Glomerular endothelial cell (primary cell): Measurements from ENCODE around the gene ZFYVE21. TPM values are rescaled to one million over a fixed set of nuclear protein-coding genes. Genes with fewer than 3 reads are reported as not detected.

Experiments
- DNase-seq: peaks from one replicate; pipeline ENCODE4 v3.0.0-alpha.2; 2011; ENCODE audit warnings: low read depth, low spot score; ENCODE audit errors: extremely low read depth
- total RNA-seq: library from RNA; depleted of rRNA; stranded (reverse); fragments of >200 nt; gene quantifications from 2 replicates; pipeline ENCODE4 v1.2.3, GENCODE V29; 2015

Gene ZFYVE21
- total RNA-seq, 1 donor from 2014 or later = 121 TPM

- no peak for DNase-seq
Observed at GRCh38 chr14:103735439-103735814, 19.8 kb downstream of the ZFYVE21 start.

- no peak for DNase-seq
Observed at GRCh38 chr14:103735815-103736545, 20.4 kb downstream of the ZFYVE21 start.

GRCh38 chr14:103736546-103737431 lies 21.2 kb downstream of the ZFYVE21 start:
- DNase-seq = no peak

GRCh38 chr14:103737432-103738045 lies 21.9 kb downstream of the ZFYVE21 start:
- DNase-seq = no peak

GRCh38 chr14:103738166-103738565 lies 22.6 kb downstream of the ZFYVE21 start:
- no peak for DNase-seq

GRCh38 chr14:103738701-103739451 lies 23.3 kb downstream of the ZFYVE21 start:
- DNase-seq = no peak

- DNase-seq = no peak
Observed at GRCh38 chr14:103739466-103739792, 23.8 kb downstream of the ZFYVE21 start.

GRCh38 chr14:103739793-103740501 lies 24.3 kb downstream of the ZFYVE21 start:
- no peak for DNase-seq

- DNase-seq = no peak
Observed at GRCh38 chr14:103740991-103741689, 25.5 kb downstream of the ZFYVE21 start.

GRCh38 chr14:103741876-103742275 lies 26.3 kb downstream of the ZFYVE21 start:
- no peak for DNase-seq

- DNase-seq = no peak
Observed at GRCh38 chr14:103742499-103743255, 27.1 kb downstream of the ZFYVE21 start.

GRCh38 chr14:103743691-103744090 lies 28.1 kb downstream of the ZFYVE21 start:
- no peak for DNase-seq

GRCh38 chr14:103744621-103745395 lies 29.2 kb downstream of the ZFYVE21 start:
- DNase-seq = no peak

- DNase-seq = no peak
Observed at GRCh38 chr14:103745424-103745823, 29.8 kb downstream of the ZFYVE21 start.

GRCh38 chr14:103746701-103747100 lies 31.1 kb downstream of the ZFYVE21 start:
- no peak for DNase-seq

- no peak for DNase-seq
Observed at GRCh38 chr14:103748534-103748857, 32.9 kb downstream of the ZFYVE21 start.

GRCh38 chr14:103749452-103749851 lies 33.8 kb downstream of the ZFYVE21 start:
- DNase-seq = no peak

- DNase-seq = no peak
Observed at GRCh38 chr14:103749860-103750259, 34.2 kb downstream of the ZFYVE21 start.
